Stimulated activated CD8-positive, alpha-beta memory T cell treated with anti-CD3 and anti-CD28 coated beads, Interleukin-4, amount 100 ng/mL, for 4 hours (primary cell): Measurements from ENCODE around the gene LCE5A.
"Not testable (repeated sequence)": the region's sequence is repeated elsewhere in the genome, so short reads cannot be mapped to it uniquely, and the experiment has no call there.

Source experiments
- DNase-seq, 2 donors: peaks; one replicate each; pipeline ENCODE4 v3.0.0-alpha.2; 2020; ENCODE audit warnings: low read depth in 2 of 2, low spot score in 1 of 2

LCE5A gene

DNA sequence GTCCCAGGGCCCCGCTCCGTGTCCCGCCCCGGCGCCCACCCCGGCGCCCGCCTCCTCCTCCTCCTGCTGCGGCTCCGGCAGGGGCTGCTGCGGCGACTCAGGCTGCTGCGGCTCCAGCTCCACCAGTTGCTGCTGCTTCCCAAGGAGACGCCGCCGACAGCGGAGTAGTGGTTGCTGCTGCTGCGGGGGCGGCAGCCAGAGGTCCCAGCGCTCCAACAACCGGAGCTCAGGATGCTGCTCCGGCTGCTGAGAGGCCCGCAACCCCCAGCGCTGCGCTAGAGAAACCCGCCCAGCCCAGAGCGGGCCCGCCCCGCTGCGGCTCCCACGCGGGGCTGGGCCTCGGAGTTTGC is 4.8 kb downstream of the LCE5A start:
- DNase-seq = no peak

GRCh38 chr1:152516082-152516481 is 5.5 kb downstream of the LCE5A start:
- DNase-seq = no peak

- DNase-seq = no peak
These were observed 6.7 kb downstream of the LCE5A start for GRCh38 chr1:152517237-152517811.

DNA sequence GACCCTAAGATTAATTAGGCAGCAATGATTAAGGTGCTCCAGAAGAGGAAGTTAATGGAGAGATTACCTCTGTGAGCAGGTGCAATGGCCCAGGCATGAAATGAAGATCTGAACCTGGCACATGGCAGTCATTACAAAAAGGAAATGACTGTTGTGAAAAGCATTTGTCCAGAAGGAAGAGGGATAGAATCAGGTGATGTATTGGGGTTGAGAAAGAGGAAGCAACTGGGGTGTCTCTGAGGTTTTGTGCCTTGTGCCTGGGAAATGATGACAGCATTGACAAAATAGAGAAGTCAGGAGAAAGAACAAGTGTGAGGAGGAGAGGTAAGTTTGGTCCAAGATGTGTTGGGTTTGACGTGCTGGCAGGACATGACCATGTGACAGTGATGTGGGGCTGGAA is 9.2 kb downstream of the LCE5A start:
- no peak for DNase-seq

GRCh38 chr1:152520561-152521090 is 10.0 kb downstream of the LCE5A start:
- no peak for DNase-seq

DNA sequence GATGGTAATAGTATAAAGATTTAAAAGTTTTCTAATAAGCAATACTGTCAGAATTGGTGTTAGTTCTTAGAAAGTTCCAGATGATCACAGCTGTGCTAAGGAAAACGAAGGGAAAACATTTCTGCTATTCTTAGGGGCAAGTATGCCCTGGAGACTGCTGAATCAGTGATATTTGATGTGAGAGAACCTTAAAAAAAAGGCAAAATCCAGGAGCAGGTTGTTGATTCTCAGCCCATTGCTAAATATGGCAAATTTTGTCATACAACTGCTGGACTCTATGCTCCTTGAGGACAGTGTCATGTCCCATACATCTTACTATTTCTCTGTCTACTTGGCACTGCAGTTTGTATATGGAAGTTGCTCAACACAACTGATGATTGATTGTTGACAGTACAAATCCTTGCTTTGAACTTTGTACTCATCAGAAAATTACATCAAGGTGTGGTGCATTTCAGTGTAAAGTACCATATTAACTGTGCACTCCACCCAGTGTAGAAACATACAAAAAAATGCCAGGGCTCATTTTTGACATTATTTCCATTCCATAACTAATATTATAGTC is 14.6 kb downstream of the LCE5A start:
- DNase-seq = no peak

DNA sequence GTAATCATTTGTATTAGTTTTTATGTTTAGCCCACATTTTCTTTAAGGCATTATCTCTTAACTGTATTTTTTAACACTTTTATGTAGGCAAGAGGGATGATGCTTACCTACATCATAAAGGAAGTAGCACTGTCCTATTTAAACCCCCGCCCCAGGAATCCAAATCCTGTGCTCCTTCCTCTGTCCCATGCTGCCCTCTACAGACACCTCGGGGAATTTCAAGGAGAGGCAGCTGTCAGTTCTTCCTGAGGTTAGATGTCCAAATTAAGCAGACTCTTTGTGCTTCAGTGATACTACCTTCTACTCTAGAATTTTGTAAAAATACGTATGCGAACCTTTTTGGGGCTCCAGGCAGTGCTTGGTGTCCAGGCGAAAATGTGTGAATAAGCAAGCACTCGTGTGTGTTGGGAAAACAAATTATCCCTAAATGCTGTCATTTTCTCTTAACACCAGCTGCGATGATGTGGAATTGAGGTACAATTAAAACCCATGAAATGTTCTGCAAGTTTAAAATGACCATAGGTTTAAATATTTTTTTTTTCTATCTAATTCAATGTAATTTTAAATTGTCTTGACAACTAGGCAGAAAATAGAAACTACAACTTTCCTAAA is 22.8 kb downstream of the LCE5A start:
- no peak for DNase-seq

- DNase-seq = no peak
These were observed 25.2 kb downstream of the LCE5A start for GRCh38 chr1:152535774-152536173.

DNA sequence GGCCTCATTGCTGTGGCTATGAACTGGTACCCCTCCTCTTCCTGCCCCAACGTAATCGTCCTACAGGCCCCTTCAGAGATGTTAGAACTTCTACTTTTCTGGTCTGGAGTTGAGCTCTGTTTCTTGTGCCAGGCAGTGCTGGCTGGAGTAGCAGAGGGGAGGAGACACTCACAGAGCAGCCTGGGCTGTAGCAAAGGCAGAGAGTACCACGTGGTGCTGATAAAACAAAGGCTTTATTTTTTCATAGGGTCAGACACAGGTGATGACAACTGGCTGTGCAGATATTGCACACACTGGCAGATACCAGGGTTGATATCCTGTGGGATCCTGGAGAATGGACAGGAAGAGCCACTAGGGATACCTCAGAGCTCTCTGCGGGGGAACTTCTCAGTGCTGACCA is 26.9 kb downstream of the LCE5A start:
- DNase-seq = no peak

DNA sequence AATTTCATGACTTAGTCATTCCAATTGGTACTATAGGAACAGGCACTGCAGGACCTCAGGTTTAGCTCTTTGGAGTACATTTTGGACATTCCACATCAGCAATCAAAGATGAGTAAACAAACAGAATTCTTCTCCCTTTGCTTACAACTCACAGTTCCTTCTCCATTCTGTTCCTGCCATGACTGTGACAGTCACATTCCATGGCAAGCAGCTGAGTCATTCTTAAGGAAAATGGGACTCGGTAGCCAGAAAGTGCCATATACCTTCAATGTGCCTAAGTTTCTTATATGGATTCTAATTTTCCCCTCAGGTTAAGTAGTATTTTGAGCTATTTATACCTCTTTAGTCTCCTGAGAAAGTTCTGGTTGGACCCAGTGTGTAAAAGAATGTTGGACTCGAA is 29.3 kb downstream of the LCE5A start:
- DNase-seq = no peak

DNA sequence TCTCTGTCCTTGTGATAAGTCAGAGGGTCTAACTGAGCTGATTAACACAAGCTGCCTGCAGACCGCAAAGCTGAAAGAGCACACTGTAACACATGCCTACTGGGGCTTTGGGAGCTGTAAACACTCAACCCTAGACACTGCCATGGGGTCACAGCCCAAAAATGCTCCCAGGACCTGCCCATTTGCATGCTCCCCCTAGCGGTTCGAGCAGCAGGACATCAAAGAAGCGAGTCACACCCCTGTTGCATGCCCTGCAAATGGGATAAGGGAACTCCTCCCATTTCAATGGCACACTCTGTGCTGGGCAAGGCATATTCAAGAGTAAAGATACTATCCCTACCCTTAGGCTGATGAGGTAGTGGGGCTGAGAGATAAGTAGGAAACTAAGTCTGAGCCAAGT is 33.2 kb downstream of the LCE5A start:
- DNase-seq = no peak

GRCh38 chr1:152546704-152547103 is 36.1 kb downstream of the LCE5A start:
- no peak for DNase-seq

DNA sequence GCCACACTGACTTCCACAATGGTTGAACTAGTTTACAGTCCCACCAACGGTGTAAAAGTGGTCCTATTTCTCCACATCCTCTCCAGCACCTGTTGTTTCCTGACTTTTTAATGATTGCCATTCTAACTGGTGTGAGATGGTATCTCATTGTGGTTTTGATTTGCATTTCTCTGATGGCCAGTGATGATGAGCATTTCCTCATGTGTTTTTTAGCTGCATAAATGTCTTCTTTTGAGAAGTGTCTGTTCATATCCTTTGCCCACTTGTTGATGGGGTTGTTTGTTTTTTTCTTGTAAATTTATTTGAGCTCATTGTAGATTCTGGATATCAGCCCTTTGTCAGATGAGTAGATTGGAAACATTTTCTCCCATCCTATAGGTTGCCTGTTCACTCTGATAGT is 37.8 kb downstream of the LCE5A start:
- not testable (repeated sequence) for DNase-seq
